Erythroblast (primary cell): Measurements from ENCODE around the gene ARIH1.

Experiments used
- GATA1 ChIP-seq: IDR thresholded peaks from 2 replicates; pipeline ENCODE4 v1.6.1; 2011; ENCODE audit warnings: low read depth, mild to moderate bottlenecking, control low read depth, low read length, moderate library complexity
- POLR2A ChIP-seq: IDR thresholded peaks from 2 replicates; pipeline ENCODE4 v1.6.1; 2011; ENCODE audit warnings: mild to moderate bottlenecking, low read length

DNA sequence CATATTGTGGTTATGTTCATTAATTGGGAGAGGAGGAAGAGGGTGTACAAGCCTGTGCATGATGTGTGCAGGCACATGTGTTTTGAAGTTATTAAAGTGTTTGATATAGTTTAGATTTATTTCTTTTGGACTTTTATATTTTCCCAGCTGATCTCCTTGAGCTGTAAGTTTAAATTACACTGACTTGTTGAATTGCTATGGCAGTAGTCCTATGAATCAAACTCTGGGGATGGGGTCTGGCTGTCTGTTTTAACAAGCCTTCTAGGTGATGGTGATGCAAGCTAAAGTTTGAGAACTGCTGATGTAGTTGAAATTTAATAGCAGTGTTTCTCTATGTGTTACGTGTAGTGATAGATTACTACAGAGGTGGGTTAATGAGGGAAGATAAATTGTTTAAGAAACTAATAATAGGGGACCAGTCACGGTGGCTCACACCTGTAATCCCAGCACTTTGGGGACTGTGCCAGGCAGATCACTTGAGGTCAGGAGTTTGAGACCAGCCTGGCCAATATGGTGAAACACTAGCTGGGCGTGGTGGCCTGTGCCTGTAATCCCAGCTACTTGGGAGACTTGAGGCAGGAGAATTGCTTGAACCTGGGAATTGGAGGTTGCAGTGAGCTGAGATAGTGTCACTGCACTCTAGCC lies 7.0 kb downstream of the ARIH1 start:
- TF ChIP-seq POLR2A (no peak), GATA1 (no peak)
